Motor neuron (in vitro differentiated cells): ENCODE data around the gene CPA1. TPM values are rescaled to one million over a fixed set of nuclear protein-coding genes. Genes with fewer than 3 reads are reported as not detected.

Source experiments
- ATAC-seq, 8 experiments: fragments of 200-7000 bp; cut with Tn5 transposase; replicated peaks in 6 of 8; 2 replicates each; pipeline ENCODE4 v1.8.0; 2021; ENCODE audit warnings: mild to moderate bottlenecking in 8 of 8, moderate library complexity in 8 of 8
- H3K27ac ChIP-seq, 2 donors: fragments of 250-450 bp; sonication (Bioruptor Pico); 2 replicates each; pipeline ENCODE4 v1.9.0; 2021; ENCODE audit warnings: antibody characterized with exemption in 2 of 2, mild to moderate bottlenecking in 2 of 2, moderate library complexity in 1 of 2
- H3K4me1 ChIP-seq, 2 donors: fragments of 250-450 bp; sonication (Bioruptor Pico); replicated peaks in 1 of 2; 2 replicates each; pipeline ENCODE4 v1.6.1; 2021; ENCODE audit warnings: antibody characterized with exemption in 2 of 2, mild to moderate bottlenecking in 2 of 2, moderate library complexity in 1 of 2
- H3K4me3 ChIP-seq, 5 donors: fragments of 250-450 bp; sonication (Bioruptor Pico); 2 replicates each; pipeline ENCODE4 v1.9.0; 2021; ENCODE audit warnings: antibody characterized with exemption in 5 of 5, mild to moderate bottlenecking in 5 of 5, moderate library complexity in 4 of 5
- WGBS, 10 experiments: fragments of 450-650 bp; shearing (Covaris generic); methylation state at CpG; one replicate each; pipeline ENCODE4 v1.0.0; 2022; 5-methylcytosine and 5-hydroxymethylcytosine counted together
- in situ Hi-C, 9 experiments: fragments of 400-800 bp; cut with MboI; loops; one replicate each; pipeline ENCODE4 v1.15.0; 2021; ENCODE audit warnings: low sequenced_read_pairs in 9 of 9, low pct_unique_long_range_greater_than_20kb in 2 of 9; ENCODE audit not compliant: unreplicated experiment in 9 of 9
- total RNA-seq, 8 experiments: library from RNA; unstranded; fragments of 300-600 nt; gene quantifications; 2 replicates each; pipeline versions ENCODE4 v1.2.3 to v1.2.4, GENCODE V29; 2022

Gene CPA1
- total RNA-seq, 8 experiments from 2014 or later = 0.18 to 0.91 (median 0.42) TPM; not detected in 2

- ATAC-seq = peak; percentile 20 to 88 (median 69)
- Histone ChIP-seq H3K4me3 (peak overlapping the region in 2 of 5 donors; percentile 2 to 7), H3K27ac (peak overlapping the region in 1 of 2 donors; percentile 54), H3K4me1 (peaks cover 22 to 32% of the 10 kb centered on the region in 2 donors)
- WGBS, 10 experiments = 0 to 60% (median 12%) methylated on average over 1 to 5 of the region's 5 CpGs; no CpG with 5 or more reads in 1 of the 10 experiments
- in situ Hi-C loops = loop anchor here in 1 of 9 experiments (25.0 kb wide), 1 partner anchor 219 kb away; the partner anchor contains the start of genes SSMEM1 and TMEM209
These were observed 50.8 kb downstream of the CPA1 start for GRCh38 chr7:130430841-130431666.

GRCh38 chr7:130432886-130433285, 52.6 kb downstream of the CPA1 start:
- Histone ChIP-seq H3K27ac (no peak overlapping the region), H3K4me3 (no peak overlapping the region), H3K4me1 (peaks cover 22 to 32% of the 10 kb centered on the region in 2 donors)
- ATAC-seq = peak in 1 of 8 experiments; percentile 26
- 53 to 95% (median 90%) methylated on average over 2 to 3 of the region's 3 CpGs; no CpG with 5 or more reads in 1 of the 10 experiments for WGBS, 10 experiments
- in situ Hi-C loops = loop anchor here in 1 of 9 experiments (25.0 kb wide), 1 partner anchor 221 kb away; the partner anchor contains the start of genes SSMEM1 and TMEM209

GRCh38 chr7:130433301-130433700, 53.0 kb downstream of the CPA1 start:
- 100% methylated on average over 1 of the region's 1 CpG; no CpG with 5 or more reads in 5 of the 10 experiments for WGBS, 10 experiments
- in situ Hi-C loops = loop anchor here in 1 of 9 experiments (25.0 kb wide), 1 partner anchor 221 kb away; the partner anchor contains the start of genes SSMEM1 and TMEM209
- H3K27ac ChIP-seq = no peak overlapping the region
- H3K4me3 ChIP-seq = no peak overlapping the region
- H3K4me1 ChIP-seq = peaks cover 22 to 32% of the 10 kb centered on the region in 2 donors
- ATAC-seq = no peak

GRCh38 chr7:130435311-130435854, 55.1 kb downstream of the CPA1 start:
- in situ Hi-C loops = loop anchor here in 1 of 9 experiments (25.0 kb wide), 1 partner anchor 223 kb away; the partner anchor contains the start of genes SSMEM1 and TMEM209
- ATAC-seq = peak in 3 of 8 experiments; percentile 40 to 58 (median 46)
- WGBS, 10 experiments = 0 to 100% (median 80%) methylated on average over 1 to 2 of the region's 2 CpGs; no CpG with 5 or more reads in 1 of the 10 experiments
- H3K4me1 ChIP-seq = peaks cover 21 to 27% of the 10 kb centered on the region in 2 donors
- H3K27ac ChIP-seq = no peak overlapping the region
- H3K4me3 ChIP-seq = no peak overlapping the region

GRCh38 chr7:130436253-130436652, 56.0 kb downstream of the CPA1 start:
- no peak for ATAC-seq
- Histone ChIP-seq H3K27ac (no peak overlapping the region), H3K4me3 (no peak overlapping the region), H3K4me1 (peaks cover 13 to 20% of the 10 kb centered on the region in 2 donors)
- in situ Hi-C loops = loop anchor here in 1 of 9 experiments (25.0 kb wide), 1 partner anchor 224 kb away; the partner anchor contains the start of genes SSMEM1 and TMEM209
- 78 to 100% (median 100%) methylated on average over 1 of the region's 1 CpG; no CpG with 5 or more reads in 5 of the 10 experiments for WGBS, 10 experiments

Other genes starting within 250 kb of the CPA1 start
- 10 to 100 TPM; 18.4 to 30.0 (median 22.6) TPM for gene TMEM209, start 175.1 kb upstream of the CPA1 start, total RNA-seq
- gene SSMEM1, start 172.6 kb upstream of the CPA1 start, total RNA-seq = not detected
- gene CPA2, start 113.6 kb upstream of the CPA1 start, total RNA-seq = 1 to 10 TPM in 3 of 8 experiments, under 1 TPM in 5; 0.49 to 4.4 (median 0.78) TPM
- 100 to 1,000 TPM in 1 of 8 experiments, 10 to 100 TPM in 3, under 1 TPM in 4; 0.05 to 538 (median 5.4) TPM for gene CPA4, start 87.3 kb upstream of the CPA1 start, total RNA-seq
- 1 to 10 TPM in 4 of 8 experiments, under 1 TPM in 4; 0.22 to 2.6 (median 1.4) TPM for gene CPA5, start 35.7 kb upstream of the CPA1 start, total RNA-seq
- 10 to 100 TPM in 7 of 8 experiments, 1 to 10 TPM in 1; 7.0 to 22.6 (median 17.9) TPM for gene CEP41, start 60.5 kb downstream of the CPA1 start, total RNA-seq
- gene MEST, start 111.6 kb downstream of the CPA1 start, total RNA-seq = 100 to 1,000 TPM in 4 of 8 experiments, 10 to 100 TPM in 4; 17.1 to 438 (median 90.2) TPM